Measurements from ENCODE around the gene RGS9BP.

DNA sequence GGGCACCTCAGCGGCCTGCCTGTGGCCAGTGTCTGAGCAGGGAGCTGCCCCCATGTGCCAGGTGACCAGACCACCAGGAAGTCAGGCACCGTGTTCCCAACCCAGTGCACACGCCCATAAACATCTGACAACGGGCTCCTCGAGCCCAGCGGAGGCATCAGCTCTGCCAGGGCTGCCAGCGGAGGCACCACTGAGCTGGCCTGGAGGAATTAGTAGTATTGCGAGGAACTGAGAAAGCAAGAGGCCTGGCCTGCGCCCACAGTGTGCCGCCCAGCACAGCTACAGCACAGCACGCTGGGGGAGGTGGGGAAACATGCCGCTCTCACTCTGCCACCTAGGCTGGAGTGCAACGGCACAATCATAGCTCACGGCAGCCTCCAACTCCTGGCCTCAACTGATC, 45.3 kb upstream of the RGS9BP start:
- no peak for TF ChIP-seq EZH2 (IDR thresholded peaks at IDR 0.05; ENCODE audit: insufficient read depth, poor library complexity, severe bottlenecking)
- TF ChIP-seq EZH2phosphoT487 (IDR thresholded peaks at IDR 0.05; ENCODE audit: insufficient read depth, low read depth), result no peak
